ENCODE data around the gene SPATA20. TPM values are rescaled to one million over a fixed set of nuclear protein-coding genes. Genes with fewer than 3 reads are reported as not detected.

The SPATA20 gene
- total RNA-seq, 1 donor from 2014 or later, result 52.3 TPM

DNA sequence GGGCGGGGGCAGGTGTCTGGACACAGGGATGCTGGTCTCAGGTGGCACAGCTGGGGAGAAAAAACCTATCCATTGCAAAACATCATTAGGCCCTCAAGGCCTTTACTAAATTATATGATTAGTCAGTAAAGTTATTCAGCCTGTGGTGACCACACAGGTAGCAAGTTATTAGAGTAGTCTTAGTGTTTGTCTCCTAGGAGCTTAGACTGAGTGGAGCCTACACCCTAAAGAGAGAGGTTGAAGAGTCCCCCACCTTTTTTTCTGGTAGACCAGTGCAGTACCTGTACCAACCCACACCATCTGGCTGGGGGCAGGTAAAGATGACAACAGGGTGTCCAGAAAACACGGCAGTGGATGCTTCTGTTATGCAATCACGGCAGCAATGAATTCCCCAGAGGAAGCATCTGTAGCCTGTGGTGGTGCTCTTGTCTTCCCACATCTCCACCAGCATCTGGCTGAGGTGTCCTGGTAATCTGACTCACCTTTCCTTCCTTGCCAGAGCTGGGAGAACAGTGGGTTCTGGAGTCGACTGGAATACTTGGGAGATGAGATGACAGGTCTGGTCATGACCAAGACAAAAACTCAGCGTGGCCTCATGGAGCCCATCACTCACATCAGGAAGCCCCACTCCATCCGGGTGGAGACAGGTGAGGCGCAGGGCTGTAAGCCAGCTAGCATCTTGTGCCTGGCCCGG lies 27.7 kb upstream of the SPATA20 start:
- H3K4me1 Mint-ChIP-seq, result no peaks in the 10 kb centered on the region
- CTCF ChIA-PET, result no interaction called here
- no peak for DNase-seq
- no peaks in the 10 kb centered on the region for H3K36me3 Mint-ChIP-seq (ENCODE audit: low read depth)
- POLR2A ChIA-PET, result no interaction called here
- TF ChIP-seq, protein P1, sequence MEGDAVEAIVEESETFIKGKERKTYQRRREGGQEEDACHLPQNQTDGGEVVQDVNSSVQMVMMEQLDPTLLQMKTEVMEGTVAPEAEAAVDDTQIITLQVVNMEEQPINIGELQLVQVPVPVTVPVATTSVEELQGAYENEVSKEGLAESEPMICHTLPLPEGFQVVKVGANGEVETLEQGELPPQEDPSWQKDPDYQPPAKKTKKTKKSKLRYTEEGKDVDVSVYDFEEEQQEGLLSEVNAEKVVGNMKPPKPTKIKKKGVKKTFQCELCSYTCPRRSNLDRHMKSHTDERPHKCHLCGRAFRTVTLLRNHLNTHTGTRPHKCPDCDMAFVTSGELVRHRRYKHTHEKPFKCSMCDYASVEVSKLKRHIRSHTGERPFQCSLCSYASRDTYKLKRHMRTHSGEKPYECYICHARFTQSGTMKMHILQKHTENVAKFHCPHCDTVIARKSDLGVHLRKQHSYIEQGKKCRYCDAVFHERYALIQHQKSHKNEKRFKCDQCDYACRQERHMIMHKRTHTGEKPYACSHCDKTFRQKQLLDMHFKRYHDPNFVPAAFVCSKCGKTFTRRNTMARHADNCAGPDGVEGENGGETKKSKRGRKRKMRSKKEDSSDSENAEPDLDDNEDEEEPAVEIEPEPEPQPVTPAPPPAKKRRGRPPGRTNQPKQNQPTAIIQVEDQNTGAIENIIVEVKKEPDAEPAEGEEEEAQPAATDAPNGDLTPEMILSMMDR (IDR thresholded peaks at IDR 0.05), result no peak
- no peak for ATAC-seq (ENCODE audit: low read depth)
- no peaks in the 10 kb centered on the region for H3K27me3 Mint-ChIP-seq
- no peak overlapping the region for H3K27ac Mint-ChIP-seq
- no peaks in the 10 kb centered on the region for H3K9me3 Mint-ChIP-seq
- intact Hi-C loops (cut with micrococcal nuclease), result no loop called here
- no peak overlapping the region for H3K4me3 Mint-ChIP-seq

DNA sequence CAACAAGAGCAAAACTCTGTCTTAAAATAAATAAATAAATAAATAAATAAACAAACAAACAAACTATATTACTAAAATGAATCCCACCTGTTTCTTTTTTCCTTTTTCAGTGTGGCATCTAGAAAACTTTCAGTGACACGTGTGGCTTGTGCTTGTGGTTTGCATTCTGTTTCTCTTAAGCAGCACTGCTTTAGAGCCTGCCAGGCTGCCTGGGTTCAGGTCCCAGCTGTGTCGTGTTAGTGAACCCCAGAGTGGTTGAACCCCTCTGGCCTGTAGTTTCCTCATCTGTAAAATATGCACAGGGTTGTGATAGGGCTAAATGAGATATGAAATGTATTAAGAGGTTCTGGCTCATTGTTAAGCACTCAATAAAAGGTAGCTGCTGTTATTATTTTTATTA lies 26.5 kb upstream of the SPATA20 start:
- ATAC-seq (ENCODE audit: low read depth) (no peak), DNase-seq (no peak)
- POLR2A ChIA-PET, result no interaction called here
- no peaks in the 10 kb centered on the region for H3K27me3 Mint-ChIP-seq
- no peaks in the 10 kb centered on the region for H3K4me1 Mint-ChIP-seq
- H3K27ac Mint-ChIP-seq, result no peak overlapping the region
- no peak overlapping the region for H3K4me3 Mint-ChIP-seq
- TF ChIP-seq, protein P1 (IDR thresholded peaks at IDR 0.05), result no peak
- H3K36me3 Mint-ChIP-seq (ENCODE audit: low read depth), result no peaks in the 10 kb centered on the region
- intact Hi-C loops (cut with micrococcal nuclease), result no loop called here
- H3K9me3 Mint-ChIP-seq, result no peaks in the 10 kb centered on the region
- CTCF ChIA-PET, result no interaction called here

DNA sequence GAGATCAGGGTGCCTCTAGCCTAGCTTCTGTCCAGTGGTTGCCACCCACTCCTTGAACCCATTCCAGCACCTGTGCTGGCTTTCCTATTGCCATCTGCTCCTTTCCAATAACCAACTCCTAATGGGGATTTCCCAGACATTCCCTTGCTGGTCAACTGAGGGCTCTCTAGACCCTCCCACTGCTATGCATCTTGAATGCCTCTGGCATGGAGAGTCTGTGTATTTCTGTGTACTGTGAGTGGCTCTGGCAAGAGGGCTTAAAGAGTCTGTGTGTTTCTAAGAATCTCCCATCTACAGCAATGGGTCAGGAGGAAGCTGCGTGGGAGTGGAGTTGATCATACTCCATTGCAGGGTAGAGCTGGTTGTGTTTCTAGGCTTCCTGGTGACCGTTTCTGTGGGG lies 25.5 kb upstream of the SPATA20 start:
- TF ChIP-seq, protein P1 (IDR thresholded peaks at IDR 0.05), result no peak
- Mint-ChIP-seq H3K36me3 (ENCODE audit: low read depth) (no peaks in the 10 kb centered on the region), H3K27ac (no peak overlapping the region), H3K9me3 (no peaks in the 10 kb centered on the region), H3K4me1 (no peaks in the 10 kb centered on the region), H3K27me3 (no peaks in the 10 kb centered on the region), H3K4me3 (no peak overlapping the region)
- intact Hi-C loops (cut with micrococcal nuclease), result no loop called here
- CTCF ChIA-PET, result no interaction called here
- DNase-seq (no peak), ATAC-seq (ENCODE audit: low read depth) (no peak)
- POLR2A ChIA-PET, result no interaction called here

DNA sequence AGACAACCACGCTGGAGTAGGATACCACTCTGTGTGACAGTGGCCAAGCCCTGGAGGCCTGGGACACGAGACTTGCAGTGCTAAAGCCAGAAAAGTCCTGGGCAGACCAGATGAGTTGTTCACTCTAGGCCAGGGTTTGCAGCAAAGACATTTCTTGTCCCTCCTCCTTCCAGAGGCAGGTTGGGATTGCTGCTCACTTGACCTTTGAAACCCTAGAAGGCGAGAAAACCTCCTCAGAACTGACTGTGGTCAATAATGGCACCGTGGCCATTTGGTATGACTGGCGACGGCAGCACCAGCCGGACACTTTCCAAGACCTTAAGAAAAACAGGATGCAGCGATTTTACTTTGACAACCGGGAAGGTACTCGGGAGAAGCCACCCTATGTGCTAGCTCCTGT lies 24.2 kb upstream of the SPATA20 start:
- no peaks in the 10 kb centered on the region for H3K4me1 Mint-ChIP-seq
- ChIA-PET CTCF (no interaction called here), POLR2A (no interaction called here)
- intact Hi-C loops (cut with micrococcal nuclease), result no loop called here
- no peaks in the 10 kb centered on the region for H3K9me3 Mint-ChIP-seq
- no peaks in the 10 kb centered on the region for H3K27me3 Mint-ChIP-seq
- ATAC-seq (ENCODE audit: low read depth) (no peak), DNase-seq (no peak)
- no peak overlapping the region for H3K27ac Mint-ChIP-seq
- no peak overlapping the region for H3K4me3 Mint-ChIP-seq
- H3K36me3 Mint-ChIP-seq (ENCODE audit: low read depth), result no peaks in the 10 kb centered on the region
- TF ChIP-seq, protein P1 (IDR thresholded peaks at IDR 0.05), result no peak

DNA sequence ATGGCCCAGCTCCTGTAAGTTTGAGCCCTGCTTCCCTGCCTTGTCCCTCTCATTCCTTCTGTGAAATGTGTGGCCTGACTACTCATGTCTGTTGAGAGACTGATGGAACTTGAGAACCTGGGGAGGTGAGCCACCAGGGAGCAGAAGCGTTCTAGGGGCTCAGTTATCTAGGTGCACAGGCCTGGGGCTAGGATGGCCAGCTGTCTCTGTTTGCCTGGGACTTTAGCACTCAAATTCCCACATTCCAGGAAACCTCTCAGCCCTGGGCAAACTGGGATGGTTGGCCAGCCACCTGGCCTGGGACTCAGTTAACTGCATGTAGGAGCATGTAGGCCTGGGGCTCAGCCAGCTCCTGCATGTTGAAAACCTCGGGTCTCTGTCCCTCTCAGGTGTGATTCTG lies 23.8 kb upstream of the SPATA20 start:
- Mint-ChIP-seq H3K27ac (no peak overlapping the region), H3K27me3 (no peaks in the 10 kb centered on the region), H3K9me3 (no peaks in the 10 kb centered on the region), H3K36me3 (ENCODE audit: low read depth) (no peaks in the 10 kb centered on the region), H3K4me1 (no peaks in the 10 kb centered on the region), H3K4me3 (no peak overlapping the region)
- TF ChIP-seq, protein P1 (IDR thresholded peaks at IDR 0.05), result no peak
- ChIA-PET POLR2A (no interaction called here), CTCF (no interaction called here)
- DNase-seq (no peak), ATAC-seq (ENCODE audit: low read depth) (no peak)
- intact Hi-C loops (cut with micrococcal nuclease), result no loop called here
